SK-N-SH treated with all-trans-retinoic acid at 6 μM for 48 hours (cell line): ENCODE results near the gene CABLES1.

ENCODE experiments used
- ATAC-seq: fragments of 200-7000 bp; cut with Tn5 transposase; 3 replicates; pipeline ENCODE4 v1.9.1; 2020; ENCODE audit warnings: mild to moderate bottlenecking, moderate library complexity
- ARNTL ChIP-seq: fragments of 450-650 bp; formaldehyde crosslinking; IDR thresholded peaks from 2 replicates; pipeline ENCODE4 v1.5.0; 2020; ENCODE audit warnings: low read depth, mild to moderate bottlenecking, moderate library complexity, borderline replicate concordance
- BACH2 ChIP-seq: fragments of 250-450 bp; sonication (Bioruptor Pico); IDR thresholded peaks from 2 replicates; pipeline ENCODE4 v1.9.0; 2021; ENCODE audit warnings: mild to moderate bottlenecking, borderline replicate concordance
- CSDC2 ChIP-seq: fragments of 250-450 bp; sonication (Bioruptor Pico); IDR thresholded peaks from 2 replicates; pipeline ENCODE4 v1.5.0; 2020; ENCODE audit warnings: mild to moderate bottlenecking, moderate library complexity
- ESRRG ChIP-seq: fragments of 250-450 bp; sonication (Bioruptor Pico); IDR thresholded peaks from 2 replicates; pipeline ENCODE4 v1.6.1; 2021; ENCODE audit warnings: mild to moderate bottlenecking
- GLIS3 ChIP-seq: fragments of 250-450 bp; sonication (Bioruptor Pico); IDR thresholded peaks from 2 replicates; pipeline ENCODE4 v1.5.0; 2020; ENCODE audit warnings: mild to moderate bottlenecking, moderate library complexity
- ISL1 ChIP-seq: fragments of 250-450 bp; sonication (Bioruptor Pico); IDR thresholded peaks from 2 replicates; pipeline ENCODE4 v2.1.2; 2022; ENCODE audit warnings: mild to moderate bottlenecking, moderate library complexity
- PPARA ChIP-seq: fragments of 250-450 bp; sonication (Bioruptor Pico); IDR thresholded peaks from 2 replicates; pipeline ENCODE4 v1.5.0; 2020; ENCODE audit warnings: mild to moderate bottlenecking, borderline replicate concordance
- RARB ChIP-seq: fragments of 250-450 bp; sonication (Bioruptor Pico); IDR thresholded peaks from 2 replicates; pipeline ENCODE4 v1.8.0; 2021; ENCODE audit warnings: mild to moderate bottlenecking, moderate library complexity
- SNAI2 ChIP-seq: fragments of 250-450 bp; sonication (Bioruptor Pico); IDR thresholded peaks from 2 replicates; pipeline ENCODE4 v1.5.0; 2020; ENCODE audit warnings: mild to moderate bottlenecking, moderate library complexity
- TCF4 ChIP-seq: fragments of 250-450 bp; sonication (Bioruptor Pico); IDR thresholded peaks from 2 replicates; pipeline ENCODE4 v1.8.0; 2021; ENCODE audit warnings: mild to moderate bottlenecking, moderate library complexity, borderline replicate concordance
- TOX ChIP-seq: fragments of 250-450 bp; sonication (Bioruptor Pico); IDR thresholded peaks from 2 replicates; pipeline ENCODE4 v1.8.0; 2021; ENCODE audit warnings: mild to moderate bottlenecking, moderate library complexity, borderline replicate concordance
- ZC3H10 ChIP-seq: fragments of 250-450 bp; sonication (Bioruptor Pico); IDR thresholded peaks from 2 replicates; pipeline ENCODE4 v1.5.1; 2021; ENCODE audit warnings: mild to moderate bottlenecking, moderate library complexity
- ZFP3 ChIP-seq: fragments of 250-450 bp; sonication (Bioruptor Pico); IDR thresholded peaks from 2 replicates; pipeline ENCODE4 v1.5.0; 2020; ENCODE audit warnings: mild to moderate bottlenecking, moderate library complexity
- ZFP30 ChIP-seq: fragments of 450-650 bp; formaldehyde crosslinking; IDR thresholded peaks from 2 replicates; pipeline ENCODE4 v1.5.0; 2022; ENCODE audit warnings: mild to moderate bottlenecking, moderate library complexity
- ZNF565 ChIP-seq: fragments of 450-650 bp; formaldehyde crosslinking; conservative IDR thresholded peaks from 2 replicates; pipeline ENCODE4 v1.5.0; 2020; ENCODE audit warnings: low read depth, mild to moderate bottlenecking, moderate library complexity
- ZNF70 ChIP-seq: fragments of 450-650 bp; formaldehyde crosslinking; IDR thresholded peaks from 2 replicates; pipeline ENCODE4 v1.5.0; 2020; ENCODE audit warnings: mild to moderate bottlenecking, moderate library complexity
- ZNF8 ChIP-seq: fragments of 450-650 bp; formaldehyde crosslinking; IDR thresholded peaks from 2 replicates; pipeline ENCODE4 v1.5.0; 2020; ENCODE audit warnings: mild to moderate bottlenecking, moderate library complexity
- TF ChIP-seq, protein P1 (sequence below): fragments of 250-450 bp; sonication (Bioruptor Pico); IDR thresholded peaks from 2 replicates; pipeline ENCODE4 v1.5.1; 2021; ENCODE audit warnings: mild to moderate bottlenecking, moderate library complexity
- TF ChIP-seq, protein P2 (sequence below): fragments of 250-450 bp; sonication (Bioruptor Pico); IDR thresholded peaks from 2 replicates; pipeline ENCODE4 v1.5.1; 2020; ENCODE audit warnings: low read depth, mild to moderate bottlenecking, moderate library complexity
- TF ChIP-seq, protein P3 (sequence below): fragments of 250-450 bp; sonication (Bioruptor Pico); IDR thresholded peaks from 2 replicates; pipeline ENCODE4 v1.8.0; 2020; ENCODE audit warnings: mild to moderate bottlenecking, moderate library complexity, borderline replicate concordance
- TF ChIP-seq, protein P4 (sequence below): fragments of 250-450 bp; sonication (Bioruptor Pico); IDR thresholded peaks from 2 replicates; pipeline ENCODE4 v1.5.0; 2020; ENCODE audit warnings: mild to moderate bottlenecking, moderate library complexity

The CABLES1 gene

DNA sequence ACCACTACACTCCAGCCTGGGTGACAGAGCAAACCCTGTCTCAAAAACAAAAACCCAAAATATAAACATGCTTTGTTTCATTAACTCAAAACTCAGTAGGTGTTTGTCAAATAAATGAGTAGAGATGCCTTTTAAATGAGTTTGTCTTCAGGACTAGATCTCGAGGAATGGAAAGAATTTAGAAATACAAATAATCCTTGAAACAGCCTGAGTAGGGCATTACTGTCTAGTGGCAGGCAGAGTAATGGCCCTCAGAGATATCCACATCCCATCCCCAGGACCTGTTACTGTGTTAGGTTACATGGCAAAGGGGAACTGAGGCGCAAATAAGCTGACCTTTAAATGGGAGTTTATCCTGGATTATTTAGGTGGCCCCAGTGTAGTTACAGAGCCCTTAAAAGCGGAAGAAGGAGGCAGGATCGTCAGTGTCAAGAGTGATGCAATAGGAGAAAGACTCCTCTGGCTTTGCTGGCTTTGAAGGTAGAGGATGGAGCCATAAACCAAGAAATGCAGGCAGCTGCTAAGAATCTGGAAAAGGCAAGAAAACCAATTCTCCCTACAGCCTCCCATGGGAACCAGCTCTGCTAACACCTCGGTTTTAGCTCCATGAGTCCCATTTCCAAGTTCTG, 63.0 kb downstream of the CABLES1 start:
- TF ChIP-seq TCF4 = no peak
- TF ChIP-seq CSDC2 (CRISPR knock-in tag) = no peak
- TF ChIP-seq, protein P1, sequence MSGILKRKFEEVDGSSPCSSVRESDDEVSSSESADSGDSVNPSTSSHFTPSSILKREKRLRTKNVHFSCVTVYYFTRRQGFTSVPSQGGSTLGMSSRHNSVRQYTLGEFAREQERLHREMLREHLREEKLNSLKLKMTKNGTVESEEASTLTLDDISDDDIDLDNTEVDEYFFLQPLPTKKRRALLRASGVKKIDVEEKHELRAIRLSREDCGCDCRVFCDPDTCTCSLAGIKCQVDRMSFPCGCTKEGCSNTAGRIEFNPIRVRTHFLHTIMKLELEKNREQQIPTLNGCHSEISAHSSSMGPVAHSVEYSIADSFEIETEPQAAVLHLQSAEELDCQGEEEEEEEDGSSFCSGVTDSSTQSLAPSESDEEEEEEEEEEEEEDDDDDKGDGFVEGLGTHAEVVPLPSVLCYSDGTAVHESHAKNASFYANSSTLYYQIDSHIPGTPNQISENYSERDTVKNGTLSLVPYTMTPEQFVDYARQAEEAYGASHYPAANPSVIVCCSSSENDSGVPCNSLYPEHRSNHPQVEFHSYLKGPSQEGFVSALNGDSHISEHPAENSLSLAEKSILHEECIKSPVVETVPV (CRISPR knock-in tag) = no peak
- no peak for TF ChIP-seq BACH2
- TF ChIP-seq, protein P2, sequence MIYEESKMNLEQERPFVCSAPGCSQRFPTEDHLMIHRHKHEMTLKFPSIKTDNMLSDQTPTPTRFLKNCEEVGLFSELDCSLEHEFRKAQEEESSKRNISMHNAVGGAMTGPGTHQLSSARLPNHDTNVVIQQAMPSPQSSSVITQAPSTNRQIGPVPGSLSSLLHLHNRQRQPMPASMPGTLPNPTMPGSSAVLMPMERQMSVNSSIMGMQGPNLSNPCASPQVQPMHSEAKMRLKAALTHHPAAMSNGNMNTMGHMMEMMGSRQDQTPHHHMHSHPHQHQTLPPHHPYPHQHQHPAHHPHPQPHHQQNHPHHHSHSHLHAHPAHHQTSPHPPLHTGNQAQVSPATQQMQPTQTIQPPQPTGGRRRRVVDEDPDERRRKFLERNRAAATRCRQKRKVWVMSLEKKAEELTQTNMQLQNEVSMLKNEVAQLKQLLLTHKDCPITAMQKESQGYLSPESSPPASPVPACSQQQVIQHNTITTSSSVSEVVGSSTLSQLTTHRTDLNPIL = no peak
- no peak for TF ChIP-seq ISL1 (CRISPR knock-in tag)
- TF ChIP-seq ARNTL (CRISPR knock-in tag) = no peak
- no peak for TF ChIP-seq ZFP3 (CRISPR knock-in tag)
- TF ChIP-seq ESRRG (CRISPR knock-in tag) = no peak
- TF ChIP-seq, protein P3, sequence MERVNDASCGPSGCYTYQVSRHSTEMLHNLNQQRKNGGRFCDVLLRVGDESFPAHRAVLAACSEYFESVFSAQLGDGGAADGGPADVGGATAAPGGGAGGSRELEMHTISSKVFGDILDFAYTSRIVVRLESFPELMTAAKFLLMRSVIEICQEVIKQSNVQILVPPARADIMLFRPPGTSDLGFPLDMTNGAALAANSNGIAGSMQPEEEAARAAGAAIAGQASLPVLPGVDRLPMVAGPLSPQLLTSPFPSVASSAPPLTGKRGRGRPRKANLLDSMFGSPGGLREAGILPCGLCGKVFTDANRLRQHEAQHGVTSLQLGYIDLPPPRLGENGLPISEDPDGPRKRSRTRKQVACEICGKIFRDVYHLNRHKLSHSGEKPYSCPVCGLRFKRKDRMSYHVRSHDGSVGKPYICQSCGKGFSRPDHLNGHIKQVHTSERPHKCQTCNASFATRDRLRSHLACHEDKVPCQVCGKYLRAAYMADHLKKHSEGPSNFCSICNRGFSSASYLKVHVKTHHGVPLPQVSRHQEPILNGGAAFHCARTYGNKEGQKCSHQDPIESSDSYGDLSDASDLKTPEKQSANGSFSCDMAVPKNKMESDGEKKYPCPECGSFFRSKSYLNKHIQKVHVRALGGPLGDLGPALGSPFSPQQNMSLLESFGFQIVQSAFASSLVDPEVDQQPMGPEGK (CRISPR knock-in tag) = no peak
- TF ChIP-seq ZNF70 (CRISPR knock-in tag) = no peak
- no peak for TF ChIP-seq SNAI2 (CRISPR knock-in tag)
- TF ChIP-seq ZNF8 (CRISPR knock-in tag) = no peak
- TF ChIP-seq, protein P4, sequence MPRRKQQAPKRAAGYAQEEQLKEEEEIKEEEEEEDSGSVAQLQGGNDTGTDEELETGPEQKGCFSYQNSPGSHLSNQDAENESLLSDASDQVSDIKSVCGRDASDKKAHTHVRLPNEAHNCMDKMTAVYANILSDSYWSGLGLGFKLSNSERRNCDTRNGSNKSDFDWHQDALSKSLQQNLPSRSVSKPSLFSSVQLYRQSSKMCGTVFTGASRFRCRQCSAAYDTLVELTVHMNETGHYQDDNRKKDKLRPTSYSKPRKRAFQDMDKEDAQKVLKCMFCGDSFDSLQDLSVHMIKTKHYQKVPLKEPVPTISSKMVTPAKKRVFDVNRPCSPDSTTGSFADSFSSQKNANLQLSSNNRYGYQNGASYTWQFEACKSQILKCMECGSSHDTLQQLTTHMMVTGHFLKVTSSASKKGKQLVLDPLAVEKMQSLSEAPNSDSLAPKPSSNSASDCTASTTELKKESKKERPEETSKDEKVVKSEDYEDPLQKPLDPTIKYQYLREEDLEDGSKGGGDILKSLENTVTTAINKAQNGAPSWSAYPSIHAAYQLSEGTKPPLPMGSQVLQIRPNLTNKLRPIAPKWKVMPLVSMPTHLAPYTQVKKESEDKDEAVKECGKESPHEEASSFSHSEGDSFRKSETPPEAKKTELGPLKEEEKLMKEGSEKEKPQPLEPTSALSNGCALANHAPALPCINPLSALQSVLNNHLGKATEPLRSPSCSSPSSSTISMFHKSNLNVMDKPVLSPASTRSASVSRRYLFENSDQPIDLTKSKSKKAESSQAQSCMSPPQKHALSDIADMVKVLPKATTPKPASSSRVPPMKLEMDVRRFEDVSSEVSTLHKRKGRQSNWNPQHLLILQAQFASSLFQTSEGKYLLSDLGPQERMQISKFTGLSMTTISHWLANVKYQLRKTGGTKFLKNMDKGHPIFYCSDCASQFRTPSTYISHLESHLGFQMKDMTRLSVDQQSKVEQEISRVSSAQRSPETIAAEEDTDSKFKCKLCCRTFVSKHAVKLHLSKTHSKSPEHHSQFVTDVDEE (CRISPR knock-in tag) = no peak
- no peak for TF ChIP-seq ZNF565
- no peak for TF ChIP-seq PPARA (CRISPR knock-in tag)
- no peak for TF ChIP-seq TOX (CRISPR knock-in tag)
- no peak for TF ChIP-seq RARB (CRISPR knock-in tag)
- ATAC-seq = no peak

DNA sequence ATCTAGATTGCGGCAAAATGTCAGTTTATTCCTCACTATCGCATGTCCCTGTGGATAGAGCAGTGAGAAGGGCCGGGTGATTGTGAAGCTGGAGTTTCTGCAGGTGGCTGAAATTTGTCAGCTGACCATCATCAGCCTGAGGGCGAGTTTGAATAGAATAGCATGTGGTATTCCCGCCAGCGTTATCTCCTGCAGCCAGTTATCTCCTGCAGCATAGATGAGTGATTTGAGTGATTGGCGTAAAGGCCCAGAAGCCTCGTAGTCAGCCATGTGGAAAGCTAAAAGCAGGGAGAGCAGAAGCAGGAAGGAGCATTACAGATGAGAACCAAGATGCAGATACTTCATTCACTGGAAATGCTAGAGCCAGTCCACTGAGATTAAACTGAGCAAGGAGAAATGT, 65.5 kb downstream of the CABLES1 start:
- ATAC-seq = no peak; the same call in 2 of the 3 replicates

More for the DNA sequence above, 65.5 kb downstream of the CABLES1 start:
- TF ChIP-seq RARB (CRISPR knock-in tag) (no peak), ZC3H10 (CRISPR knock-in tag) (no peak), ZNF70 (CRISPR knock-in tag) (no peak), TCF4 (peak; percentile 64; the same call in 1 of the 2 replicates), ZNF565 (no peak), GLIS3 (CRISPR knock-in tag) (no peak), TOX (CRISPR knock-in tag) (no peak), ZNF8 (CRISPR knock-in tag) (0 out of 2 replicates have a peak, but pooled peaks have one; percentile 27), SNAI2 (CRISPR knock-in tag) (no peak), ZFP30 (no peak), BACH2 (no peak)
- TF ChIP-seq, protein P4 (CRISPR knock-in tag) = peak; percentile 81
- TF ChIP-seq, protein P1 (CRISPR knock-in tag) = no peak
